Mesendoderm (in vitro differentiated cells): ENCODE data around the gene KIAA0825.
A peak's percentile ranks its signal among the peaks of the same experiment; 100 is the strongest.

ENCODE experiments used
- DNase-seq: peaks from one replicate; pipeline ENCODE4 v3.0.0; 2013
- H2AK5ac ChIP-seq: 2 replicates; pipeline ENCODE4 v1.6.1; 2013; ENCODE audit warnings: low read length, inconsistent platforms
- H2BK120ac ChIP-seq: 2 replicates; pipeline ENCODE4 v1.6.1; 2013; ENCODE audit warnings: low read depth, mild to moderate bottlenecking, low read length, moderate library complexity, mixed read lengths
- H2BK15ac ChIP-seq: replicated peaks from 2 replicates; pipeline ENCODE4 v1.6.1; 2013; ENCODE audit warnings: low read depth, mild to moderate bottlenecking, moderate library complexity
- H2BK5ac ChIP-seq: 2 replicates; pipeline ENCODE4 v1.6.1; 2013; ENCODE audit warnings: low read length, inconsistent platforms
- H3K18ac ChIP-seq: 2 replicates; pipeline ENCODE4 v1.6.1; 2013; ENCODE audit warnings: mild to moderate bottlenecking, low read length, mixed read lengths
- H3K23ac ChIP-seq: one replicate; pipeline ENCODE4 v1.6.1; 2013; ENCODE audit warnings: low read length
- H3K27ac ChIP-seq: 2 replicates; pipeline ENCODE4 v1.5.1; 2013; ENCODE audit warnings: low read depth, mild to moderate bottlenecking, inconsistent platforms, low read length, moderate library complexity
- H3K27me3 ChIP-seq: 2 replicates; pipeline ENCODE4 v1.6.1; 2013; ENCODE audit warnings: low read length, control low read depth, mild to moderate bottlenecking, inconsistent platforms; ENCODE audit not compliant: insufficient read depth, poor library complexity
- H3K36me3 ChIP-seq: 2 replicates; pipeline ENCODE4 v1.6.1; 2013; ENCODE audit warnings: low read length, inconsistent platforms; ENCODE audit not compliant: control insufficient read depth, insufficient read depth
- H3K4ac ChIP-seq: one replicate; pipeline ENCODE4 v1.6.1; 2013; ENCODE audit warnings: low read depth, mild to moderate bottlenecking, low read length, moderate library complexity
- H3K4me1 ChIP-seq: 2 replicates; pipeline ENCODE4 v1.6.1; 2013; ENCODE audit warnings: low read depth, low read length, inconsistent platforms; ENCODE audit not compliant: control insufficient read depth
- H3K4me2 ChIP-seq: 2 replicates; pipeline ENCODE4 v1.6.1; 2013; ENCODE audit warnings: low read length
- H3K4me3 ChIP-seq: 2 replicates; pipeline ENCODE4 v1.5.1; 2013; ENCODE audit warnings: mild to moderate bottlenecking, low read length
- H3K56ac ChIP-seq: one replicate; pipeline ENCODE4 v1.6.1; 2013; ENCODE audit warnings: low read length
- H3K79me1 ChIP-seq: 2 replicates; pipeline ENCODE4 v1.6.1; 2013; ENCODE audit warnings: low read length, inconsistent platforms
- H3K79me2 ChIP-seq: 2 replicates; pipeline ENCODE4 v1.6.1; 2013; ENCODE audit warnings: mild to moderate bottlenecking, low read length; ENCODE audit not compliant: control insufficient read depth, insufficient read depth
- H3K9ac ChIP-seq: 2 replicates; pipeline ENCODE4 v1.6.1; 2013; ENCODE audit warnings: low read length, inconsistent platforms
- H4K5ac ChIP-seq: one replicate; pipeline ENCODE4 v1.6.1; 2013; ENCODE audit warnings: low read length
- H4K8ac ChIP-seq: one replicate; pipeline ENCODE4 v1.6.1; 2013; ENCODE audit warnings: low read depth, mild to moderate bottlenecking, control low read depth, low read length, moderate library complexity
- WGBS: extraction: QIAGEN DNeasy Blood & Tissue Kit; methylation state at CpG from one replicate; pipeline ENCODE4 v1.1.7; 2013; ENCODE audit warnings: low lambda C conversion rate, missing lambda C conversion rate; ENCODE audit not compliant: insufficient coverage; ENCODE audit errors: extremely low coverage; 5-methylcytosine and 5-hydroxymethylcytosine counted together

KIAA0825 gene

GRCh38 chr5:94614156-94614805, 4.1 kb downstream of the KIAA0825 start:
- no peak overlapping the region for H4K8ac ChIP-seq
- H4K5ac ChIP-seq: no peak overlapping the region
- H3K27me3 ChIP-seq: no peaks in the 10 kb centered on the region
- H2BK120ac ChIP-seq: no peak overlapping the region
- no peak overlapping the region for H3K18ac ChIP-seq
- no peaks in the 10 kb centered on the region for H3K36me3 ChIP-seq
- no peaks in the 10 kb centered on the region for H3K79me1 ChIP-seq
- peaks cover 3% of the 10 kb centered on the region for H3K79me2 ChIP-seq
- WGBS: no CpG with 5 or more reads among the region's 2 CpGs
- H3K4me1 ChIP-seq: no peaks in the 10 kb centered on the region
- no peak overlapping the region for H2BK5ac ChIP-seq
- no peak overlapping the region for H3K4ac ChIP-seq
- H3K27ac ChIP-seq: no peak overlapping the region
- no peak overlapping the region for H2AK5ac ChIP-seq
- H3K9ac ChIP-seq: no peak overlapping the region
- no peak overlapping the region for H3K4me3 ChIP-seq
- DNase-seq: no peak
- H3K4me2 ChIP-seq: no peak overlapping the region
- no peak overlapping the region for H2BK15ac ChIP-seq
- no peak overlapping the region for H3K23ac ChIP-seq
- H3K56ac ChIP-seq: no peak overlapping the region

- no peaks in the 10 kb centered on the region for H3K27me3 ChIP-seq
- H3K4me1 ChIP-seq: no peaks in the 10 kb centered on the region
- H3K23ac ChIP-seq: no peak overlapping the region
- no peak overlapping the region for H3K4me3 ChIP-seq
- peak; percentile 65 for DNase-seq
- no peaks in the 10 kb centered on the region for H3K36me3 ChIP-seq
- no peak overlapping the region for H4K5ac ChIP-seq
- H4K8ac ChIP-seq: no peak overlapping the region
- no CpG with 5 or more reads among the region's 2 CpGs for WGBS
- H3K79me1 ChIP-seq: no peaks in the 10 kb centered on the region
- no peak overlapping the region for H3K4me2 ChIP-seq
- H2BK120ac ChIP-seq: no peak overlapping the region
- H3K18ac ChIP-seq: no peak overlapping the region
- H2BK5ac ChIP-seq: no peak overlapping the region
- no peak overlapping the region for H3K56ac ChIP-seq
- no peak overlapping the region for H3K4ac ChIP-seq
- H2AK5ac ChIP-seq: no peak overlapping the region
- H3K27ac ChIP-seq: no peak overlapping the region
- H3K79me2 ChIP-seq: no peaks in the 10 kb centered on the region
- H3K9ac ChIP-seq: no peak overlapping the region
- H2BK15ac ChIP-seq: no peak overlapping the region
Measured at GRCh38 chr5:94613583-94613982, 4.8 kb downstream of the KIAA0825 start.

- H3K4me2 ChIP-seq: no peak overlapping the region
- no CpG with 5 or more reads among the region's 7 CpGs for WGBS
- no peak overlapping the region for H2AK5ac ChIP-seq
- no peak overlapping the region for H2BK5ac ChIP-seq
- H3K36me3 ChIP-seq: no peaks in the 10 kb centered on the region
- H3K4ac ChIP-seq: no peak overlapping the region
- H4K5ac ChIP-seq: no peak overlapping the region
- H2BK120ac ChIP-seq: no peak overlapping the region
- no peaks in the 10 kb centered on the region for H3K79me1 ChIP-seq
- no peak overlapping the region for H3K56ac ChIP-seq
- H3K18ac ChIP-seq: no peak overlapping the region
- no peak overlapping the region for H3K9ac ChIP-seq
- H3K4me1 ChIP-seq: no peaks in the 10 kb centered on the region
- H3K23ac ChIP-seq: no peak overlapping the region
- H4K8ac ChIP-seq: no peak overlapping the region
- H3K27me3 ChIP-seq: no peaks in the 10 kb centered on the region
- no peak overlapping the region for H3K4me3 ChIP-seq
- H3K79me2 ChIP-seq: no peaks in the 10 kb centered on the region
- no peak overlapping the region for H2BK15ac ChIP-seq
- no peak for DNase-seq
- H3K27ac ChIP-seq: no peak overlapping the region
Measured at GRCh38 chr5:94595281-94595840, 23.0 kb downstream of the KIAA0825 start.

- no peak overlapping the region for H3K4ac ChIP-seq
- H3K79me2 ChIP-seq: no peaks in the 10 kb centered on the region
- peaks cover 2% of the 10 kb centered on the region for H3K4me1 ChIP-seq
- no peak overlapping the region for H3K18ac ChIP-seq
- no peak overlapping the region for H2BK120ac ChIP-seq
- no peaks in the 10 kb centered on the region for H3K79me1 ChIP-seq
- H3K23ac ChIP-seq: no peak overlapping the region
- DNase-seq: no peak
- no peak overlapping the region for H4K8ac ChIP-seq
- no peak overlapping the region for H3K56ac ChIP-seq
- no peak overlapping the region for H3K4me3 ChIP-seq
- H3K4me2 ChIP-seq: no peak overlapping the region
- H3K9ac ChIP-seq: no peak overlapping the region
- no peak overlapping the region for H2AK5ac ChIP-seq
- H2BK5ac ChIP-seq: no peak overlapping the region
- no peaks in the 10 kb centered on the region for H3K36me3 ChIP-seq
- H2BK15ac ChIP-seq: no peak overlapping the region
- no peaks in the 10 kb centered on the region for H3K27me3 ChIP-seq
- H3K27ac ChIP-seq: no peak overlapping the region
- no peak overlapping the region for H4K5ac ChIP-seq
Measured at GRCh38 chr5:94577466-94578245, 40.7 kb downstream of the KIAA0825 start.

- WGBS: 100% methylated on average over 3 of the region's 4 CpGs
- no peak overlapping the region for H3K4me3 ChIP-seq
Measured at GRCh38 chr5:94575196-94575595, 43.2 kb downstream of the KIAA0825 start.

More at GRCh38 chr5:94575196-94575595, 43.2 kb downstream of the KIAA0825 start:
- Histone ChIP-seq H3K27ac (peak overlapping the region; percentile 42), H3K4ac (peak overlapping the region; percentile 43), H4K8ac (no peak overlapping the region), H3K27me3 (no peaks in the 10 kb centered on the region), H3K23ac (no peak overlapping the region), H3K18ac (peak overlapping the region; percentile 76), H2BK5ac (peak overlapping the region; percentile 66), H3K56ac (peak overlapping the region; percentile 2), H3K36me3 (no peaks in the 10 kb centered on the region), H3K9ac (no peak overlapping the region), H2BK120ac (peak overlapping the region; percentile 74), H3K79me1 (no peaks in the 10 kb centered on the region), H4K5ac (no peak overlapping the region), H3K4me1 (peaks cover 2% of the 10 kb centered on the region), H3K4me2 (no peak overlapping the region), H2BK15ac (peak overlapping the region; percentile 67), H3K79me2 (no peaks in the 10 kb centered on the region), H2AK5ac (no peak overlapping the region)
- no peak for DNase-seq
